Tibial nerve (tissue), 4 donors: ENCODE measurements around the gene CD72. TPM values are rescaled to one million over a fixed set of nuclear protein-coding genes. Genes with fewer than 3 reads are reported as not detected.

ENCODE experiments used
- DNase-seq, 2 donors: peaks; one replicate each; pipeline ENCODE4 v3.0.0-alpha.2; 2019; ENCODE audit warnings: low spot score in 2 of 2
- H3K27ac ChIP-seq, 4 donors: fragments of 200-600 bp; sonication (generic) in 3 of 4; one replicate each; pipeline ENCODE4 v1.5.1; 2017 to 2019; ENCODE audit warnings: mild to moderate bottlenecking in 1 of 4
- H3K27me3 ChIP-seq, 2 donors: fragments of 200-600 bp; sonication (generic) in 1 of 2; one replicate each; pipeline versions ENCODE4 v1.5.1 to v1.6.0; 2017 to 2019
- H3K36me3 ChIP-seq, 3 donors: fragments of 200-600 bp; sonication (generic); one replicate each; pipeline ENCODE4 v1.5.1; 2018 to 2019
- H3K4me1 ChIP-seq, 4 donors: fragments of 200-600 bp; sonication (generic) in 3 of 4; one replicate each; pipeline ENCODE4 v1.5.1; 2017 to 2019
- H3K4me3 ChIP-seq, 4 donors: fragments of 200-600 bp; sonication (generic) in 3 of 4; one replicate each; pipeline ENCODE4 v1.5.1; 2017 to 2019; ENCODE audit warnings: mild to moderate bottlenecking in 1 of 4, moderate library complexity in 1 of 4
- H3K9me3 ChIP-seq, 4 donors: fragments of 200-600 bp; sonication (generic) in 3 of 4; one replicate each; pipeline ENCODE4 v1.5.1; 2017 to 2019
- EP300 ChIP-seq, 2 donors: sonication (generic); formaldehyde crosslinking; IDR thresholded peaks; one replicate each; pipeline ENCODE4 v1.6.1; 2017; ENCODE audit warnings: antibody characterized with exemption in 2 of 2, mild to moderate bottlenecking in 1 of 2
- POLR2A ChIP-seq, 2 donors: fragments of 450-650 bp; IDR thresholded peaks; one replicate each; pipeline ENCODE4 v1.6.1; 2017; ENCODE audit warnings: antibody characterized with exemption in 2 of 2, mild to moderate bottlenecking in 2 of 2, moderate library complexity in 2 of 2
- WGBS, 2 donors: methylation state at CpG; one replicate each; pipeline ENCODE4 v1.1.5; 2018; 5-methylcytosine and 5-hydroxymethylcytosine counted together
- total RNA-seq, 4 donors: library from RNA; depleted of rRNA; stranded (reverse); fragments of >200 nt; gene quantifications; one replicate each; pipeline ENCODE4 v1.1.0, GENCODE V29; 2016
- TF ChIP-seq, protein P1 (sequence below), 5 experiments: fragments of 200-600 bp in 3 of 5; fragments of 450-650 bp in 2 of 5; sonication (generic) in 3 of 5; IDR thresholded peaks; one replicate each; pipeline ENCODE4 v1.5.1; 2016 to 2019; ENCODE audit warnings: antibody characterized with exemption in 5 of 5, mild to moderate bottlenecking in 3 of 5, moderate library complexity in 2 of 5

The CD72 gene
- total RNA-seq, 4 donors from 2014 or later = 1.9 to 6.0 (median 3.5) TPM; not detected in 1

- H3K27ac ChIP-seq = peak within 1 kb of the TSS; percentile 11 to 87 (median 53)
- no peaks in the 10 kb centered on the region for H3K27me3 ChIP-seq
- no peaks in the 10 kb centered on the region for H3K9me3 ChIP-seq
- peak; percentile 47 to 55 for DNase-seq
- H3K4me3 ChIP-seq = peak within 1 kb of the TSS; percentile 41 to 60 (median 50)
- 5 to 7% methylated on average over 41 to 51 of the region's 58 CpGs for WGBS, 2 donors
- H3K36me3 ChIP-seq = peaks cover 0 to 14% (median 0%) of the 10 kb centered on the region in 3 donors
- H3K4me1 ChIP-seq = peaks cover 0 to 34% (median 0%) of the 10 kb centered on the region in 4 donors
- TF ChIP-seq EP300 (IDR thresholded peaks at IDR 0.05) (peak in 1 of 2 donors; percentile 68), POLR2A (IDR thresholded peaks at IDR 0.05) (peak in 1 of 2 donors; percentile 32)
- TF ChIP-seq, protein P1, sequence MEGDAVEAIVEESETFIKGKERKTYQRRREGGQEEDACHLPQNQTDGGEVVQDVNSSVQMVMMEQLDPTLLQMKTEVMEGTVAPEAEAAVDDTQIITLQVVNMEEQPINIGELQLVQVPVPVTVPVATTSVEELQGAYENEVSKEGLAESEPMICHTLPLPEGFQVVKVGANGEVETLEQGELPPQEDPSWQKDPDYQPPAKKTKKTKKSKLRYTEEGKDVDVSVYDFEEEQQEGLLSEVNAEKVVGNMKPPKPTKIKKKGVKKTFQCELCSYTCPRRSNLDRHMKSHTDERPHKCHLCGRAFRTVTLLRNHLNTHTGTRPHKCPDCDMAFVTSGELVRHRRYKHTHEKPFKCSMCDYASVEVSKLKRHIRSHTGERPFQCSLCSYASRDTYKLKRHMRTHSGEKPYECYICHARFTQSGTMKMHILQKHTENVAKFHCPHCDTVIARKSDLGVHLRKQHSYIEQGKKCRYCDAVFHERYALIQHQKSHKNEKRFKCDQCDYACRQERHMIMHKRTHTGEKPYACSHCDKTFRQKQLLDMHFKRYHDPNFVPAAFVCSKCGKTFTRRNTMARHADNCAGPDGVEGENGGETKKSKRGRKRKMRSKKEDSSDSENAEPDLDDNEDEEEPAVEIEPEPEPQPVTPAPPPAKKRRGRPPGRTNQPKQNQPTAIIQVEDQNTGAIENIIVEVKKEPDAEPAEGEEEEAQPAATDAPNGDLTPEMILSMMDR (IDR thresholded peaks at IDR 0.05) = peak in 1 of 5 experiments; percentile 26
Observed at GRCh38 chr9:35664531-35665470, 46.6 kb upstream of the CD72 start, which contains the start of gene ARHGEF39. TSS of gene ARHGEF39 (minus strand) at chr9:35665195. CDS start at chr9:35665169, 26 bp downstream.

GRCh38 chr9:35662437-35662836, 44.2 kb upstream of the CD72 start:
- Histone ChIP-seq H3K27me3 (no peaks in the 10 kb centered on the region), H3K27ac (peak overlapping the region in 2 of 4 donors; percentile 93 to 99), H3K9me3 (no peaks in the 10 kb centered on the region), H3K4me3 (no peak overlapping the region), H3K36me3 (peaks cover 0 to 14% (median 0%) of the 10 kb centered on the region in 3 donors), H3K4me1 (peaks cover 0 to 46% (median 8%) of the 10 kb centered on the region in 4 donors)
- DNase-seq = no peak
- 83 to 88% methylated on average over 7 of the region's 7 CpGs for WGBS, 2 donors
- TF ChIP-seq EP300 (IDR thresholded peaks at IDR 0.05) (no peak), POLR2A (IDR thresholded peaks at IDR 0.05) (no peak)
- TF ChIP-seq, protein P1 (IDR thresholded peaks at IDR 0.05) = no peak

DNA sequence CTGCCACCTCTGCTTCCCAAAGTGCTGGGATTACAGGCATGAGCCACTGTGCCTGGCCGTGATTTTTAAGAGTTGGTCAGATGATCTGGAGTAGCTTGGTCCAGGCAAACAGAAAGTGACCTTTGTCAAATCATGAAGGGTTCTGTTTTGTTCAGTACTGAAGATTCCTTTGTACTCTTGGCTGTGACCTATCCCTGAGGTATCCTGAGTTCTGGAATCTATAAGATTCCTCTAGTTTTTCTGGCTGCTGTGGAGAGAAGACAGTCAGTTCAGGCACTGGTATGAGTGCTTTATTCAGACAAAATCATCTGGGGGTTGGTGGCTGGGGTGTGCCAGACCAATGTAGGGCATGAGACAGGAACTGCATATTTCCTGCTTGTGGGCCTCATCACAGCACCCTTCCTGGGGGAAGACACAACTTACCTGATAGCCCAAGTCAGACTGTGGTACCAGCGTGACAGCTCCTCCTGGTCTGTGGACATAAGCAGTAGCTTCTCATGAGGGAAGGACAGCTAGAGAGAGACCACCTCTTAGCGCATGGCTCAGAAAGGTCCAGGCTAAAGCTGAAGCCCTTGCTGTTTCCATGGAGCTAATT, 43.6 kb upstream of the CD72 start:
- Histone ChIP-seq H3K4me1 (peaks cover 0 to 52% (median 10%) of the 10 kb centered on the region in 4 donors), H3K9me3 (no peaks in the 10 kb centered on the region), H3K36me3 (peaks cover 0 to 14% (median 0%) of the 10 kb centered on the region in 3 donors), H3K4me3 (no peak overlapping the region), H3K27me3 (no peaks in the 10 kb centered on the region), H3K27ac (peak overlapping the region in 3 of 4 donors; percentile 48 to 99 (median 93))
- DNase-seq = no peak
- 65% methylated on average over 3 of the region's 3 CpGs for WGBS, 2 donors
- TF ChIP-seq POLR2A (IDR thresholded peaks at IDR 0.05) = no peak
- TF ChIP-seq, protein P1 (IDR thresholded peaks at IDR 0.05) = no peak
- no peak for TF ChIP-seq EP300 (IDR thresholded peaks at IDR 0.05)

- Histone ChIP-seq H3K4me1 (peaks cover 0 to 52% (median 10%) of the 10 kb centered on the region in 4 donors), H3K36me3 (peaks cover 0 to 14% (median 0%) of the 10 kb centered on the region in 3 donors), H3K27ac (peak overlapping the region; percentile 30 to 99 (median 70)), H3K27me3 (no peaks in the 10 kb centered on the region), H3K9me3 (no peaks in the 10 kb centered on the region), H3K4me3 (no peak overlapping the region)
- 38 to 47% methylated on average over 9 of the region's 9 CpGs for WGBS, 2 donors
- TF ChIP-seq, protein P1 (IDR thresholded peaks at IDR 0.05) = peak in 3 of 5 experiments; percentile 32 to 55 (median 46)
- TF ChIP-seq EP300 (IDR thresholded peaks at IDR 0.05) (peak in 1 of 2 donors; percentile 32), POLR2A (IDR thresholded peaks at IDR 0.05) (no peak)
- no peak for DNase-seq
Observed at GRCh38 chr9:35660966-35661415, 42.8 kb upstream of the CD72 start.
